Measurements from ENCODE around the gene SNTG2.

Gene SNTG2

GRCh38 chr2:926896-927295 lies 23.8 kb upstream of the SNTG2 start:
- DNase-seq, result no peak

GRCh38 chr2:929011-929735 lies 21.5 kb upstream of the SNTG2 start:
- DNase-seq, result no peak

- DNase-seq, result no peak
Measured at GRCh38 chr2:929925-930324, 20.7 kb upstream of the SNTG2 start.

GRCh38 chr2:930935-931334 lies 19.7 kb upstream of the SNTG2 start:
- DNase-seq, result no peak

- DNase-seq, result no peak
Measured at GRCh38 chr2:932320-933115, 18.1 kb upstream of the SNTG2 start.

- no peak for DNase-seq
Measured at GRCh38 chr2:933734-934295, 16.8 kb upstream of the SNTG2 start.

- no peak for DNase-seq
Measured at GRCh38 chr2:937530-937929, 13.1 kb upstream of the SNTG2 start.

GRCh38 chr2:938181-939005 lies 12.3 kb upstream of the SNTG2 start:
- DNase-seq, result no peak

- no peak for DNase-seq
Measured at GRCh38 chr2:939936-940601, 10.6 kb upstream of the SNTG2 start.

GRCh38 chr2:941871-942270 lies 8.8 kb upstream of the SNTG2 start:
- DNase-seq, result no peak

GRCh38 chr2:942775-943460 lies 7.7 kb upstream of the SNTG2 start:
- DNase-seq, result no peak

- DNase-seq, result no peak
Measured at GRCh38 chr2:943461-943797, 7.2 kb upstream of the SNTG2 start.

- no peak for DNase-seq
Measured at GRCh38 chr2:943821-944220, 6.8 kb upstream of the SNTG2 start.

- no peak for DNase-seq
Measured at GRCh38 chr2:944693-945092, 6.0 kb upstream of the SNTG2 start.

- no peak for DNase-seq
Measured at GRCh38 chr2:945104-945503, 5.5 kb upstream of the SNTG2 start.

- no peak for DNase-seq
Measured at GRCh38 chr2:946073-946948, 4.3 kb upstream of the SNTG2 start.

GRCh38 chr2:949384-950079 lies 1.1 kb upstream of the SNTG2 start:
- no peak for DNase-seq

GRCh38 chr2:951224-952006 lies 766 bp downstream of the SNTG2 start:
- DNase-seq, result no peak

- DNase-seq, result no peak
Measured at GRCh38 chr2:953408-953807, 2.8 kb downstream of the SNTG2 start.
